ENCODE data around the gene ATXN7L3.

DNA sequence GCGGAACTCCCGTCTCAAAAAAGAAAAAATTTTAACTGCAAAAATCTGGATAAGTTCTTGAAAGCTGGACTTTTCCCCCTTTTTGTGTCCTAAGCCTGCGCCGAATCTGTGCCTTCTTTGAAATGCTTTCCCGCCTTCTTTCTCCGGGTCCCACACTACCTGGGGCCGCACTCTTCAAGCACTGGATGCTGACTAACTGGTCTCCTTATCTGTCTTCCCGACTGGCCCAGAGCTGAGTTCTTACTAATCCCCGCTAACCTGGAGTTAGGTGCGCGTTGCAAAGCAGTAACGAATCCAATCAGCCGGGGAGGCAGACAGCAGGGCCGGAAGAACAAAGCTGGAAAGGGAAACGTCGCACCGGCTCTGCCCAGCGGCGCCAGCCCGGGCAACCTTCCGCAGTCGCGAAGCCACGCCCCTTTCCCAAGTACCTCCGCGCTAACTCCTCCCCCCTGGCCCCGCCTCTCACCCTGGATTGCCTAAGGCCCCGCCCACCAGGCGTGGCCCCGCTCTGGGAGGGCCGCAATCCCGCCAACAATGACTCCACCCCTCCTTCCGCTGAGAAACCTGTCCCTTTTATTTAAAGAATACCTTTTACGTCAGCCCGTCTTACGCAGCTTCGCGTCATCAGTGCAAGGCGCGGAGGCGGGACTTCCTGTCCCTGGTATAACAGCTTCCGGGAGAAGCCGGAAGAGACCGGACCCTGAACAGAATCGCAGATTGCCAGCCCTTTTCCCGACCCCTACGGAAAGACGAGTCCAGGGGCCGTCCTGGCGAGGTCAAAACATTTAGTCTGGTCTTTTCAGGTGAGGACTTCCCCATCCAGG lies 13.2 kb downstream of the ATXN7L3 start, which contains the start of gene TMUB2:
- TF ChIP-seq, protein P1, sequence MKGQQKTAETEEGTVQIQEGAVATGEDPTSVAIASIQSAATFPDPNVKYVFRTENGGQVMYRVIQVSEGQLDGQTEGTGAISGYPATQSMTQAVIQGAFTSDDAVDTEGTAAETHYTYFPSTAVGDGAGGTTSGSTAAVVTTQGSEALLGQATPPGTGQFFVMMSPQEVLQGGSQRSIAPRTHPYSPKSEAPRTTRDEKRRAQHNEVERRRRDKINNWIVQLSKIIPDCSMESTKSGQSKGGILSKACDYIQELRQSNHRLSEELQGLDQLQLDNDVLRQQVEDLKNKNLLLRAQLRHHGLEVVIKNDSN (IDR thresholded peaks at IDR 0.05), result peak; percentile 21; the same call in 1 of the 2 replicates
- TF ChIP-seq, protein P2, sequence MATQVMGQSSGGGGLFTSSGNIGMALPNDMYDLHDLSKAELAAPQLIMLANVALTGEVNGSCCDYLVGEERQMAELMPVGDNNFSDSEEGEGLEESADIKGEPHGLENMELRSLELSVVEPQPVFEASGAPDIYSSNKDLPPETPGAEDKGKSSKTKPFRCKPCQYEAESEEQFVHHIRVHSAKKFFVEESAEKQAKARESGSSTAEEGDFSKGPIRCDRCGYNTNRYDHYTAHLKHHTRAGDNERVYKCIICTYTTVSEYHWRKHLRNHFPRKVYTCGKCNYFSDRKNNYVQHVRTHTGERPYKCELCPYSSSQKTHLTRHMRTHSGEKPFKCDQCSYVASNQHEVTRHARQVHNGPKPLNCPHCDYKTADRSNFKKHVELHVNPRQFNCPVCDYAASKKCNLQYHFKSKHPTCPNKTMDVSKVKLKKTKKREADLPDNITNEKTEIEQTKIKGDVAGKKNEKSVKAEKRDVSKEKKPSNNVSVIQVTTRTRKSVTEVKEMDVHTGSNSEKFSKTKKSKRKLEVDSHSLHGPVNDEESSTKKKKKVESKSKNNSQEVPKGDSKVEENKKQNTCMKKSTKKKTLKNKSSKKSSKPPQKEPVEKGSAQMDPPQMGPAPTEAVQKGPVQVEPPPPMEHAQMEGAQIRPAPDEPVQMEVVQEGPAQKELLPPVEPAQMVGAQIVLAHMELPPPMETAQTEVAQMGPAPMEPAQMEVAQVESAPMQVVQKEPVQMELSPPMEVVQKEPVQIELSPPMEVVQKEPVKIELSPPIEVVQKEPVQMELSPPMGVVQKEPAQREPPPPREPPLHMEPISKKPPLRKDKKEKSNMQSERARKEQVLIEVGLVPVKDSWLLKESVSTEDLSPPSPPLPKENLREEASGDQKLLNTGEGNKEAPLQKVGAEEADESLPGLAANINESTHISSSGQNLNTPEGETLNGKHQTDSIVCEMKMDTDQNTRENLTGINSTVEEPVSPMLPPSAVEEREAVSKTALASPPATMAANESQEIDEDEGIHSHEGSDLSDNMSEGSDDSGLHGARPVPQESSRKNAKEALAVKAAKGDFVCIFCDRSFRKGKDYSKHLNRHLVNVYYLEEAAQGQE (IDR thresholded peaks at IDR 0.05; ENCODE audit: low read depth), result no peak
- TF ChIP-seq RAD21 (IDR thresholded peaks at IDR 0.05; ENCODE audit: low read depth) (no peak), TEAD4 (IDR thresholded peaks at IDR 0.05) (0 out of 2 replicates have a peak, but pooled peaks have one; percentile 3), NFIC (IDR thresholded peaks at IDR 0.05) (0 out of 2 replicates have a peak, but pooled peaks have one; percentile 4), YY1 (IDR thresholded peaks at IDR 0.05; ENCODE audit: low read depth) (0 out of 2 replicates have a peak, but pooled peaks have one; percentile 13), CEBPB (IDR thresholded peaks at IDR 0.05) (no peak), EGR1 (IDR thresholded peaks at IDR 0.05) (no peak), EP300 (IDR thresholded peaks at IDR 0.05; ENCODE audit: borderline replicate concordance) (no peak; the same call in 1 of the 2 replicates), TAF1 (IDR thresholded peaks at IDR 0.05; ENCODE audit: low read depth) (peak; percentile 89), CREB1 (IDR thresholded peaks at IDR 0.05; ENCODE audit: low read depth) (peak; percentile 100)
- TF ChIP-seq, protein P3, sequence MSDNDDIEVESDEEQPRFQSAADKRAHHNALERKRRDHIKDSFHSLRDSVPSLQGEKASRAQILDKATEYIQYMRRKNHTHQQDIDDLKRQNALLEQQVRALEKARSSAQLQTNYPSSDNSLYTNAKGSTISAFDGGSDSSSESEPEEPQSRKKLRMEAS (IDR thresholded peaks at IDR 0.05), result no peak; the same call in none of the 2 replicates

Measured in Ishikawa (cell line).